ENCODE results near the gene NDFIP1.
A peak's percentile ranks its signal among the peaks of the same experiment; 100 is the strongest.
"Not testable (repeated sequence)": the region's sequence is repeated elsewhere in the genome, so short reads cannot be mapped to it uniquely, and the experiment has no call there.

Gene NDFIP1

DNA sequence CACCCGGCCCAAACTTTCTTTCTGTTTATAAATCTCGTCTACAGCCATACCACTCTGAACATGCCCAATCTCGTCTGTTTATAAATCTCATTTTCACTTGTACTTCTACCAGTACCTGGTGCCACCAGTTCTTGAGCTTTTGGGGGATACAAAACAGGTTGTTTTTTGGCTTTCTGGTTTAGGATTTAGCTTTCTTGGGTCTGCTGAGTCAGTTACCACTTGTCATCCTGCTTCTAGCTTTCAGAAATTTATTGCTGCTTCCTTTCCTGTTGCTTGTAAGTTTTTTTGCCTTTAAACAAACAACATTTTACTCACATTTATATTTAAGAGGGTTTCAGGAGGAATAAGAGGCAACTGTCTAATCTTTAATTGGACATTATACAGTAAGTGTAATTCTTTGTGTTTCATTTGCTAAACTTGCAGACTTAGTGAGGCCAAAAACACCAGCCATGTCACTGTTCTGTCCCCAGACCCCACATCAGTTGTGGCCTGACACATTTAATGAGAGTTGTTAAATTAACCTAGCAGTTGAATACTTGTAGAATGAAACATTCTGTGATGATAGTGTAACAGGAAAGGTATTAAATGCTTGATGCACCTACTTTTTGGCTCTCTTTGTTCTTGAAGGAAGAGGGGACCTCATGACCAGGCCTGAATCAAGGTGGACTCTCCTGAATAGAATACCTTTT, 11.8 kb downstream of the NDFIP1 start:
- DNase-seq = no peak

DNA sequence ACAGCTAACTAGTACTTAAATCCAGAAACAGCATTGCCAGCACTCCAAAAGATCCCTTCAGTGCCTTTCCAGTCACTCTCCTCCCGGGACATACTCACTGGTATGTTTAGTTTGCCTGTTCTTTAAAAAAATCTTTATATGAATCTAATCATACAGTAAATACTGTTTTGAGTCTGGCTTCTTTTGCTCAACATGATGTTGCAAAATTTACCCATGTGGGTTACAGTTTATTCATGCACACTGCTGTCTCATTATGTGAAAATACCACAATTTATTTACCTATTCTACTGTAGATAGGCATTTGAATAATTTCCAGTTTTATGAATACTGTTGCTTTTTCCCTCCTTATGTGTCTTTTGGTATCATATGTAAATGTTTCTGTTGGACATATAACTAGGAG, 13.5 kb downstream of the NDFIP1 start:
- DNase-seq = no peak

DNA sequence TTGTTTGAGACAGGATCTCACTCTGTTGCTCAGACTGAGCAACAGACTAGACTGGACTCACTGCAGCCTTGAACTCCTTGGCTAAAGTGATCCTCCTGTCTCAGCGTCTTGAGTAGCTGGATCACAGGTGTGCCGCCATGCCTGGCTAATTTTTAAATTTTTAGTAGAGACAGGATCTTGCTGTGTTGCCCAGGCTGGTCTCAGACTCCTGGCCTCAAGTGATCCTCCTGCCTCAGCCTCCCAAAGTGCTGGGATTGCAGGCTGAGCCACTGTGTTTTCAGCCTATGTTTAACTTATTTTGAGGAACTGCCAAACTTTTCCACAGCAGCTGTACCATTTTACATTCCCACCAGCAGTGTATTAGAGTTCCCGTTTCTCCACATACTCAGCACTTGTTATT, 16.8 kb downstream of the NDFIP1 start:
- DNase-seq = no peak

DNA sequence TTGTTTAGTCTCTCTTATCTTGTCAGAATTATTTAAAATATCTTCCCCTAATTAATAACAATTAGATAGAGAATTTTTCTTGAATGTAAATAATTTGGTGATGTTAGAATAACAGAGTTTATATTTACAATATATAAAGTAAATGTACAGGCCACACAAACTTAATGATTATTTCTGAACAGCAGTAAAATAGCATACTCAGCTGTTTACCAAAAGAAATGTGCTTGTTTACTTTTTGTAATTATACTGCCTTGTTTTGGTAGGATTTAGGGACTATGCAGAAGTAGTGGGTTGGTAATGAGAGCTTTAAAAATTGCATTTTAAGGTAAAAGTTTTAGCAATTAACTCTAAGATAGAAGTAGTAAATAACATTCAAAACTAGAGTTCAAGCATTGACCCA, 17.4 kb downstream of the NDFIP1 start:
- no peak for DNase-seq

DNA sequence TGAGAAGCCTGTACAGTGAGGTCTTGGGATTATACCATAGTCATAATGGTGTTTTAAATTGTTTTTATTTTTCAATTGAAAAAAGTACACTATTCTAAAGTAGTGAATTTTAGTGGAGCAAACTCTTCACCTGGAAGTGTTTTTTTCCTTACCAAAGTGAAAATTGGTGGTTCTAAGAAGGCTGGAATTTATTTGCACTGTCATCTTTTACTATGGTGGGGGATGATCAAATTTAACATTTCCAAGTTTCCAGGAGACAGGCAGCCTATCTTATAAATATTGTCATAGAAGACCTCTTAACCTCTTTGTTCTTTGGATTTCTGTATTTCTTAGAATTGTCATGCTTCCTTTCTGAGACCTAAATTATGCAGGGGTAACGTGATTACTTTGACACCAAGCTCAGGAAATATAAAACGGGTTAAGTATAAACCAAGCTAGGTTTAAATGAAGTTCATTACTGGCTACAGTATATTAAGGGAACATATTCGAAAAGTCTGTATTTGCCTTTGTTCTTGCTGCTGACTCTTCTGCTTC, 20.2 kb downstream of the NDFIP1 start:
- no peak for DNase-seq

DNA sequence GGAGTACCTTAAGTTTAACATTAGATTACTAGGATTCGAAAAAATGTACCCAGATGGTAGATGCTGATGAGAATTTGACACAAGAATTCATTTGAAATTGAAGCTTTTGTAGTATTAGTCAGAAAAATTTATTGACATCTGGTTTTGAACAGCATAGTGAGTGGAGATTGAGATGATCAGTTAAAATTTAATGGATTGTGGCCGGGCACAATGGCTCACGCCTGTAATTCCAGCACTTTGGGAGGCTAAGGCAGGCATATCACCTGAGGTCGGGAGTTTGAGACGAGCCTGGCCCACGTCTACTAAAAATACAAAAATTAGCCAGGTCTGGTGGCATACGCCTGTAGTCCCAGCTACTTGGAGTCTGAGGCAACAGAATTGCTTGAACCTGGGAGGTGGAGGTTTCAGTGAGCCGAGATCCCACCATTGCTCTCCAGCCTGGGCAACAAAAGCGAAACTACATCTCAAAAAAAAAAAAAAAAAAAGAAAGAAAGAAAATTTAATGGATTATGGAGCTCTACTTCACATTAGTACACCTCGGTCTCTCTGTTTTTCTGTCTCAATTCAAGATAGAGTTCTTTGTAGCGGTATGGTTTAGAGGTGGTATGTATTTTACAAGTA, 21.0 kb downstream of the NDFIP1 start:
- no peak for DNase-seq

DNA sequence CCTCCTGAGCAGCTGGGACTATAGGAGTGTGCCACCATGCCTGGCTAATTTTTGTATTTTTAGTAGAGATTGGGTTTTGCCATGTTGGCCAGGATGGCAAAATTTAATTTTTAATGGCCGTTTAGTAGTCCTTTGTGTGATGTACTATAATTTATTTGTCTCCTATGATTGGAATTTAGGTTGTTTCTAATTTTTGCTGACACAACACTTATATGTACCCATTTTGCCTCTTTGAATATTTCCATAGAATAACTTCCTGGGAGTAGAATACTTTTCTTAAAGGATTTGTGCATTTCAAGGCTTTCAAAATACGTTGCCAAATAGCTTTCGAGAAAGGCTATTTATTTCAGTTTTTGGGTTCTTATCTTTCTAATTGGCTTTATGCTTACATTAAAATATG, 22.8 kb downstream of the NDFIP1 start:
- DNase-seq = no peak

DNA sequence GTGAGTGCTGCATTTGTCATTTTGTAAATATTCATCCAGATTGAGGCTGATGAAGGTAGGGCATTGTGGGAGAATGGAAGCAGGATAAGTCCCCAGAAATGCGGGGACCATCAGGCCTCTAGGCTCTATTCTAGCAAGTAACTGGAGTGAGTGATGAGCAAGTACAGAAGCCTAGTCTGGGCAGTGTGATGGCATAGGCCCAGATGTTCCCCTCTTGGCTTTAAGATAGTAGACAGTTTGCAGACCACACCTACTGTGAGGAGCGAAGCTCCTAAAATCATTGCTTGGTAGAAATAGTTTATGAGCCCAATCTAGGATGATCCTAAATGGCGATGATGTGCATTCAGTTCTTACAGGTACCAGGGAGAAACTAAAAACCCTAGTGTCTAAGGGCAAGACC, 24.3 kb downstream of the NDFIP1 start:
- no peak for DNase-seq

DNA sequence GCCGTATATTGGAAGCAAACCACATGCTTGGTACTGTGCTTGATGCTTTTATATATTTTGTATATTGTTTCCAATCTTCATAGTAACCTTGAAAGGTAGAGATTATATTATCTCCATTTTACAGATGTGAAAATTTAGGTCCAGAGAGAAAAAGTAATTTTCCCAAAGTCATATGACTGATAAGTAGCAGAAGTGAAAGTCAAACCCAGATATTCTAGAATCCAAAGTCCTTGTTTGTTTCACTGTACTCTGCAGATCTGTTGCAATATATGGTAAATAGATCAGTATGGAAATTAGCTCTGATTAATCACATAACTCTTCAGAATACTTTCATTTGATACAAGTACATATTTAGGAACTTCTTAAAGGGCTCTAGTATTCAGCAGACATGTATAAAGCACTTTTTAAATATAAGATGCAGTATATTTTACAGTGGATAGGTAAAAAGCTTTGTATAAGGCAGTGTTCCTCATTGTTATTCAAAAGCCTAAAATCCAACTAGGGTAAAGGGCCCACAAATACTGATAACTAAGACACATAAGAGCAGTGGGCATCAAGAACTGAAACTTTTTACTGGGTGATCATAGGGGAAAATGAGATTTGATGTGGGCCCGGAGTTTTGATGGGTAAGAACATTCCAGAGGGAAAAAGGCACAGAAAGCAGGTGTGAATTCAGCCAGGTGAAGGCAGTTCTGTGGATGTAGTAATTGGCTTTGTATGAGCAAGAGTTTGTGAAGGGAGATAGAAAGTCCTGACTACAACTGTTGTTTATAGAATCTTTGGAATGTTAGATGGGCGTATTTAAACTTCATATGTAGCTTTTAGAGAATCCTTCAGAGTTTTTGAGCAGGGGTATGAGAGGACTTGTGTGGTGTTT, 25.0 kb downstream of the NDFIP1 start:
- DNase-seq = peak; percentile 47

DNA sequence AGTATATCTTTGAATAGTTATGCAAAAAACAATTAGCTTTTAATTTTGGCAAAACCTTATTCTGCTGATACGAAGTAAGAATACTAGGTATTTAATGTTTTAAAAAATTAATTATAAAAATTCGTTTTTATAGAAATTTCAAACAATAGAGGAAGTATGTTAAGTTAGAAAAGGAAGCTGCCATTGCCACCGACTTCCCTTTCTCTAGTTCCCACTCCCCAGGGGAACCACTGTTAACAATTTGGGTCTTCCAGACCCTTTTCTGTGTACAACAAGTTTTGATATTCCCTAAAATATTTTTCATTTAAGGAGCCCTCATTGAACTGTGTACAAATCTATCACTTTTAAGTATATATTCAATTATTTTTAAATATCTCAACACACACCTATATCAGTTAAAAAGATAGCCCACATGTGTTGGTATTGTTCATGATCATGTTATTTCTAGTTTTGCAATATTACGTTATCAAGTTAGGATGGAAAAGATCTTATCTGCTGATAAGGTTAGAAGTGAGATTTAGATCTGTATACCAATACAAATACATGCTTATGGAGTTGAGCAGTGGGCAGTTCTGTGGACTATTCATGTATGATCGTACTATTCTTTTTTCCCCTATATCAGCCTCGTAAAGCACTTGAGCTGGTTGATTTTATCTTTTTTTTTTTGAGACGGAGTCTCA, 25.9 kb downstream of the NDFIP1 start:
- DNase-seq = no peak

DNA sequence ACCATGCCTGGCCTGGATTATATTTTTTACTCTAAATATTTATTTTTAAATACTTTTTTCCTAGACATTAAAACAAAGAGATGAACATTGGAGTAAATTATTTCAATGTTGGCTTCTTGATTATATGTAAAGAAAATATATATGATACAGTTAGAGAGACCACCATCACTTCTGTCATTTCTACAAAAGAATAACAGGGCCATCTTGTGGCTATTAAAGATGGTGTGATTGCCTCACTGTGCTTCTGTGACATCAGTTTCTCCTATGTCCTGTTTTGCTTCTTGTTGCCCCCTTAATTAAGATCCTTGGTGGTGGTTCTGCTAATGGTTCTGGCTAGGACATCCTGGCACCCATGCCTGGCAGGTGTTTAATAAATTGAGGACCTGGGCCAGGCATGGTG, 32.9 kb downstream of the NDFIP1 start:
- DNase-seq = no peak

DNA sequence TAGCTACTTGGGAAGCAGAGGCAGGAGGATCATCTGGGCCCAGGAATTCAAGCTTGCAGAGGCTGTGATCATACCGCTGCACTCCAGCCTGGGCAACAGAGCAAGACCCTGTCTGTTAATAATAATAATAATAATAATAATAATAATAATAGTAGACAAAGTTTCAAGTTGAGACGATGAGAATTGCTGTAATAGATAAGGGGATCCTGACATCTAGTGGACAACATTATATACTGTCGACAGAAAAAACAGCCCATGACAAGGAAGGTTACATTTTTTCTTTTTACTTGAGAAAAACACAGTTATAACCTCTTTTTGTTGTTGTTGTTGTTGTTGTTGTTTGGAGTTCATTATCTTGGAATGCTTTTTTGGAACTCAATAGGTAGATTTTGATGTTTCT, 35.3 kb downstream of the NDFIP1 start:
- peak; percentile 6 for DNase-seq

DNA sequence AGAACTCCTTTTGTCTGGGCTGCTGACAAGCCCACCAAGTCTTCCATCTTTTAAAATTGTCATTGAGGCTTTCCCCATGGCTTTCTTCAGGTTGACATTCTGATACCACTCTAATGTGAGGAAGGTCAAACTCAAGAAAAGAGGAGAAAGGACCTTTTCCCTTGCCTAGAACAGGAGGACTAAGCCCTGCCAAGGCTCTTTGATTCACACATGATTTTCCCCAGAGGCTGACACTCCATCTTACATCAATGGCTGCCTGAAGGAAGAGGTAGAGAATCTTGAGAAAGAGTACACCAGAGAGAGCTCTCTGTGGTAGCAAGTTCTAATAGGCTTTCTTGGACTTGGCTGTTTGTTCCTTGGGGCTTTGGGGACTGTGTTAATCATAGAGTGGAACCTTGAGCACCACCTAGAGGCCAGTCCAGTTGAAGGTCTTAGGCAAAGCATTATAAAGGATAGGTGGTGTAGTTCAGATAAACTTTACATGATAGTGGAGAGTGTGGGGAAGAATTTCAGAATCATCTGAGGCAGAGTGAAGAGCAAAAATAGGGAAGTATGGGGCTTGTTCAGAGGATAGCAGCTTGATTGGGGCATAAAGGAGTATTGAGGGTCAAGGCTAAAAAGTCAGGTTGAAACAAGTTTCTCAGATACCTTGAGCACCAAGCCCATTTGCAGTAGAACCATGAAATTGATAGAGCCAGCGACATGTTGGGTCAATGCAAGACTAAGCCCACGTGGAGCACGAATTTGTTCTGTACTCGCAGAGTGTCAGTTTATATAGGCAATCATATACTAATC, 36.7 kb downstream of the NDFIP1 start:
- peak; percentile 64 for DNase-seq

DNA sequence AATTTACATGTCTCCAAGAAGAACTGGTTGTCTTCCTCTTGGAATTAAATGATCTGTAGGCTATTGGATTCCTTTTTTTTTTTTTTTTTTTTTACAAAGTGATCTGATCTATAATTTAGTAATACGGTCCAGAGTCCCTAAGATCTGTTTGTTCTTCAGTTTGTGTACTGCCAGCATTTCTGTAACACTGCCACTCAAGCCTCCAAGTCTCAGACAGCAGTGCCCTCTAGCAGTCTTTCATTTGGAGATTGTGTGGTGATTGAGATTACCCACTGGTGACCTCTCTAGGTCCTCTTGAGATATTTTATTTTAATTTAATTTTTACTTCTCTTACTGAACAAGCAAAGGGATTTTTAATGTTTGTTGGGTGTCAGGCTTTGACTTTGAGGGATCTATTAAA, 40.8 kb downstream of the NDFIP1 start:
- DNase-seq = no peak

DNA sequence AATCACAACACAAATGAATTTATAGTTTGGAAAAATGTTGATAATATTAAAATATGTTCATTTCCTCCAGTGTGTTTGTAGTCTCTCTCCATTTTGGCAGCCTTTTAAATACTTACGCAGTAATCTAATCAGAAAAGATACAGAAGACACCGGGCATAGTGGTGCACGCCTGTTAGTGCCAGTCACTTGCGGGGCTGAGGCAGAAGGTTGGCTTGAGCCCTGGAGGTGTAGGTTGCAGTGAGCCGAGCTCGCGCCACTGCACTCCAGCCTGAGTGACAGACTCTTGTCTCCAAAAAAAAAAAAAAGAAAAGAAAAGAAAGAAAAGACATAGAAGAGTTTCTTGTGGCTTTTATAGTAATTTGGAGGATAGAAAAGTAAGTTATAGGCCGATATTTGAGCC, 41.9 kb downstream of the NDFIP1 start:
- no peak for DNase-seq

DNA sequence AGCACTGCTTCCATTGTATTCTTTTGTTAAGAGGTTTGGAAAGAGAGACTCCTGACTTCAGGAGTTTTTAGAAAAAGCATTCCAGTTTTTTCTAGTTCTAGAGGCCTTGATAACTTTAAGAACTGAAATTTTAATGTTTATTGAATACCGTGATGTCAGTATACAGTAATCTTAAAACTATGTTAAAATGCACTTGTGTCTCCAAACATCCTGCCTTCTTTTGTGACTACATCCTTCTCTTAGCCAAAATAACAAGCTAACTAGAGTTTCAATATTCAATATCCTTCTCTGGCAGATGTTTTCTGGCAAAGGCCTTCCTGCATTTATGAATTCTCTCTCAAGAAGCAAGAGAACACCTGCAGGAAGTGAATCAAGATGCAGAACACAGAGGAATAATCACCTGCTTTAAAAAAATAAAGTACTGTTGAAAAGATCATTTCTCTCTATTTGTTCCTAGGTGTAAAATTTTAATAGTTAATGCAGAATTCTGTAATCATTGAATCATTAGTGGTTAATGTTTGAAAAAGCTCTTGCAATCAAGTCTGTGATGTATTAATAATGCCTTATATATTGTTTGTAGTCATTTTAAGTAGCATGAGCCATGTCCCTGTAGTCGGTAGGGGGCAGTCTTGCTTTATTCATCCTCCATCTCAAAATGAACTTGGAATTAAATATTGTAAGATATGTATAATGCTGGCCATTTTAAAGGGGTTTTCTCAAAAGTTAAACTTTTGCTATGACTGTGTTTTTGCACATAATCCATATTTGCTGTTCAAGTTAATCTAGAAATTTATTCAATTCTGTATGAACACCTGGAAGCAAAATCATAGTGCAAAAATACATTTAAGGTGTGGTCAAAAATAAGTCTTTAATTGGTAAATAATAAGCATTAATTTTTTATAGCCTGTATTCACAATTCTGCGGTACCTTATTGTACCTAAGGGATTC, 43.1 kb downstream of the NDFIP1 start:
- peak; percentile 48 for DNase-seq

DNA sequence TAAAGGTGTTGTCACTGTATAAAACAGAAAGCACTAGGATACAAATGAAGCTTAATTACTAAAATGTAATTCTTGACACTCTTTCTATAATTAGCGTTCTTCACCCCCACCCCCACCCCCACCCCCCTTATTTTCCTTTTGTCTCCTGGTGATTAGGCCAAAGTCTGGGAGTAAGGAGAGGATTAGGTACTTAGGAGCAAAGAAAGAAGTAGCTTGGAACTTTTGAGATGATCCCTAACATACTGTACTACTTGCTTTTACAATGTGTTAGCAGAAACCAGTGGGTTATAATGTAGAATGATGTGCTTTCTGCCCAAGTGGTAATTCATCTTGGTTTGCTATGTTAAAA, 43.8 kb downstream of the NDFIP1 start:
- DNase-seq = no peak

DNA sequence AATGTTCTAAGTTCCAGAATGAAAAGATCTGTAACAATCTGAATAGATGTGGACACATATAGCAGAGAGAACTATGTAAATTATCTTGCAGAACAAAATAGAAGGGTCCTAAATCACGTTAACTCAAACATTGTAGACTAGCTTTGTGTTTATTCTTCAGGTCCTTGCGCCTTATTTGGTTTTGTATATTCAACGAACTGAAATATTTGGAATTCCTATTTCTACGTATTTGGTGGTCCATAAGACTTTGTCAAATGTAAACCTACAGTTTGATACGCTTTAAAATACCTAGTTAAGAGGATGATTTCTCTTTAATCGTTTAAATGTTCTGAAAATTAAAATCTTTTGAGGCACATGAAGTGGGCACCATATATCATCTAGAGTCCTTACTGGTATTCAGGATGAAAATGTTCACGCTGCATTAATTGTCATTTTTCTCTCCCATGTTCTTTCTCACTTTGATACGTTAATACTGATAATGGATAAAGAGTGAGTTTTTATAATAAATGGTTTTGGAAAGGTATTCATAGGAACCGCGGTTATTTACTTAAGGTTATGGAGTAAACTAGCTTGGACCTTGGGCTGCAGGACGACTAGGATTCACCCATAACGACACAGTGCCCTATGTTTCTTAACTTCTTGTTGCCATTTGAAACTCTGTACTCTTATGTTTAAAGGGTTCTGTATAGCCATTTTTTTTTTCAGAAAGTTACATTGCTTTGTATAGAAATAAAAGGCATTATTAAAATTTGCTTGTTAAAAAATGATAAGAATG, 45.3 kb downstream of the NDFIP1 start:
- DNase-seq = no peak

DNA sequence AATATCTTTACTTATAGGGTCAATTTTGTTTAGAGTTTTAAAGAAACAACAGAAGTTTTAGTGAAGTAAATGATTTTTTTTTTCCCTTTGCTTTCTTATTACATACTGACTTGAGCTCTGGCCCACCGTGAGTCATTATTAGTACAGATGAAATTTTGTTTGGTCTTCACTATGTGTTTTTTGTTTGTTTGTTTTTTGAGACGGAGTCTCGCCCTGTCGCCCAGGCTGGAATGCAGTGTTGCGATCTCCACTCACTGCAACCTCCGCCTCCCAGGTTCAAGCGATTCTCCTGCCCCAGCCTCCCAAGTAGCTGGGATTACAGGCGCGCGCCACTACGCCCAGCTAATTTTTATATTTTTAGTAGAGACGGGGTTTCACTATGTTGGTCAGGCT, 45.9 kb downstream of the NDFIP1 start:
- not testable (repeated sequence) for DNase-seq

DNA sequence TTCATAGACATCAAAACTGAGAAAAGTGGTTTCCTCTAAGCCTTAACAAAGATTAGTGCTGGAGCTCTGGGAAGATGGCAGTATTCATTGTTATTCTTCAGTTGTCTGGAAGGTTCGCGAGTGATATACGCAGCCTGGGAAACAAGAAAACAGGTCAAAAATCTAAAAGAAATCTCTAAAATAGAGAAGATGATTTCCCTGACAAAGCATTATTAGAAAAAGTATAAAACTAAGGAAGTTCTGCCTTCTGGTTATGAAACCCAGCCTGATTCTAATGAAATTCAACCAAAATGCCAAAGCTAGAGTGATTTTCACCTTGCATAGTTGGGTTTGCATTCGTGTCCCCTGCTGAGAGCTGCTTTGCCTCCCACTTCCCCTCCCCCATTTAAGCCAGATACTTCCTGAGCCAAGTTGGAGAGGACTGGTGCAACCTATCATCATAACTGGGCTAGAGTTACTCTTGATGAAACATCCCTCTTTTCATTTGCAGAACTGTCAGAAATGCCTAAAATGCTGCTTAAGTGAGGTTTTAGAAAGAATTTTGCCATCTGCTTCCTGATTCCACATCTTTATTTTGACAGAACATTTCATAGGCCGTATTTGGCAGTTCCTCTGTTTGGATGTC, 48.4 kb downstream of the NDFIP1 start:
- DNase-seq = no peak
